Activated CD8-positive, alpha-beta T cell treated with anti-CD3 and anti-CD28 coated beads for 36 hours (primary cell): ENCODE results near the gene KIR2DL3. TPM values are rescaled to one million over a fixed set of nuclear protein-coding genes. Genes with fewer than 3 reads are reported as not detected.
"Not testable (repeated sequence)": the region's sequence is repeated elsewhere in the genome, so short reads cannot be mapped to it uniquely, and the experiment has no call there.

Experiments
- ATAC-seq: fragments of 200-7000 bp; cut with Tn5 transposase; one replicate; pipeline ENCODE4 v1.10.0; 2021; ENCODE audit warnings: mild to moderate bottlenecking, moderate library complexity
- CTCF ChIA-PET: fragments of 350-600 bp; sonication (Branson Sonifier 250); formaldehyde crosslinking; loops from one replicate; lab custom pipeline; 2021; ENCODE audit warnings: antibody characterized with exemption; lab: Charles Lee
- POLR2A ChIA-PET: fragments of 350-600 bp; sonication (Branson Sonifier 250); formaldehyde crosslinking; loops from one replicate; lab custom pipeline; 2021; ENCODE audit warnings: antibody characterized with exemption; lab: Charles Lee
- DNase-seq: peaks from one replicate; pipeline ENCODE4 v3.0.0-alpha.2; 2020
- H3K27ac Mint-ChIP-seq: one replicate; pipeline ENCODE4 v1.8.0; 2021; ENCODE audit warnings: mild to moderate bottlenecking, mixed read lengths
- H3K27me3 Mint-ChIP-seq: one replicate; pipeline ENCODE4 v1.8.0; 2021; ENCODE audit warnings: mixed read lengths
- H3K36me3 Mint-ChIP-seq: one replicate; pipeline ENCODE4 v1.8.0; 2021; ENCODE audit warnings: low read depth, mixed read lengths
- H3K4me1 Mint-ChIP-seq: one replicate; pipeline ENCODE4 v1.8.0; 2021; ENCODE audit warnings: low read depth, mixed read lengths
- H3K4me3 Mint-ChIP-seq: one replicate; pipeline ENCODE4 v1.8.0; 2021; ENCODE audit warnings: mild to moderate bottlenecking, moderate library complexity, mixed read lengths
- H3K9me3 Mint-ChIP-seq: one replicate; pipeline ENCODE4 v1.8.0; 2021; ENCODE audit warnings: mixed read lengths
- intact Hi-C: fragments of 100-400 bp; cut with micrococcal nuclease; formaldehyde crosslinking; loops from one replicate; pipeline ENCODE4 v1.10.0; 2022
- total RNA-seq, 2 experiments: library from RNA; stranded (reverse); gene quantifications; one replicate each; pipeline ENCODE4 v1.2.3, GENCODE V29; 2021

KIR2DL3 gene
- total RNA-seq, 2 experiments from 2014 or later: not detected

GRCh38 chr19:54770511-54770910 lies 32.2 kb downstream of the KIR2DL3 start:
- H3K27ac Mint-ChIP-seq, POLR2A ChIA-PET, DNase-seq, ATAC-seq, H3K27me3 Mint-ChIP-seq, H3K4me1 Mint-ChIP-seq, CTCF ChIA-PET, H3K4me3 Mint-ChIP-seq, intact Hi-C loops, H3K9me3 Mint-ChIP-seq, H3K36me3 Mint-ChIP-seq: not testable (repeated sequence)

GRCh38 chr19:54771018-54771960 lies 33.0 kb downstream of the KIR2DL3 start:
- H3K27ac Mint-ChIP-seq, H3K9me3 Mint-ChIP-seq, H3K4me3 Mint-ChIP-seq, ATAC-seq, H3K27me3 Mint-ChIP-seq, DNase-seq, POLR2A ChIA-PET, H3K4me1 Mint-ChIP-seq, intact Hi-C loops, CTCF ChIA-PET, H3K36me3 Mint-ChIP-seq: not testable (repeated sequence)

- H3K4me3 Mint-ChIP-seq, H3K36me3 Mint-ChIP-seq, DNase-seq, CTCF ChIA-PET, H3K27me3 Mint-ChIP-seq, POLR2A ChIA-PET, intact Hi-C loops, H3K9me3 Mint-ChIP-seq, H3K4me1 Mint-ChIP-seq, H3K27ac Mint-ChIP-seq, ATAC-seq: not testable (repeated sequence)
Observed at GRCh38 chr19:54772666-54773065, 34.4 kb downstream of the KIR2DL3 start.

GRCh38 chr19:54775095-54775815 lies 36.9 kb downstream of the KIR2DL3 start:
- CTCF ChIA-PET, H3K27me3 Mint-ChIP-seq, DNase-seq, H3K27ac Mint-ChIP-seq, ATAC-seq, H3K4me3 Mint-ChIP-seq, H3K36me3 Mint-ChIP-seq, POLR2A ChIA-PET, H3K4me1 Mint-ChIP-seq, H3K9me3 Mint-ChIP-seq, intact Hi-C loops: not testable (repeated sequence)

- H3K36me3 Mint-ChIP-seq, intact Hi-C loops, H3K4me1 Mint-ChIP-seq, POLR2A ChIA-PET, H3K27ac Mint-ChIP-seq, H3K9me3 Mint-ChIP-seq, H3K4me3 Mint-ChIP-seq, DNase-seq, CTCF ChIA-PET, ATAC-seq, H3K27me3 Mint-ChIP-seq: not testable (repeated sequence)
Observed at GRCh38 chr19:54775830-54776229, 37.5 kb downstream of the KIR2DL3 start.

- intact Hi-C loops, H3K9me3 Mint-ChIP-seq, ATAC-seq, CTCF ChIA-PET, H3K4me1 Mint-ChIP-seq, H3K4me3 Mint-ChIP-seq, DNase-seq, H3K27ac Mint-ChIP-seq, POLR2A ChIA-PET, H3K36me3 Mint-ChIP-seq, H3K27me3 Mint-ChIP-seq: not testable (repeated sequence)
Observed at GRCh38 chr19:54777851-54778250, 39.5 kb downstream of the KIR2DL3 start.

- CTCF ChIA-PET, intact Hi-C loops, H3K9me3 Mint-ChIP-seq, H3K27ac Mint-ChIP-seq, POLR2A ChIA-PET, H3K4me1 Mint-ChIP-seq, ATAC-seq, H3K4me3 Mint-ChIP-seq, H3K27me3 Mint-ChIP-seq, DNase-seq, H3K36me3 Mint-ChIP-seq: not testable (repeated sequence)
Observed at GRCh38 chr19:54778896-54779295, 40.6 kb downstream of the KIR2DL3 start.

- not testable (repeated sequence) for ATAC-seq
Observed at GRCh38 chr19:54782916-54783315, 44.6 kb downstream of the KIR2DL3 start.

GRCh38 chr19:54786091-54786723 lies 47.9 kb downstream of the KIR2DL3 start:
- CTCF ChIA-PET, H3K9me3 Mint-ChIP-seq, H3K36me3 Mint-ChIP-seq, POLR2A ChIA-PET, intact Hi-C loops, H3K27ac Mint-ChIP-seq, DNase-seq, ATAC-seq, H3K4me3 Mint-ChIP-seq, H3K4me1 Mint-ChIP-seq: not testable (repeated sequence)
- peaks cover 14% of the 10 kb centered on the region for H3K27me3 Mint-ChIP-seq

More at GRCh38 chr19:54782916-54783315, 44.6 kb downstream of the KIR2DL3 start:
- H3K4me1 Mint-ChIP-seq, H3K36me3 Mint-ChIP-seq, H3K9me3 Mint-ChIP-seq, POLR2A ChIA-PET, intact Hi-C loops, H3K4me3 Mint-ChIP-seq, DNase-seq, H3K27ac Mint-ChIP-seq, CTCF ChIA-PET: not testable (repeated sequence)
- H3K27me3 Mint-ChIP-seq: peaks cover 16% of the 10 kb centered on the region

- POLR2A ChIA-PET, H3K27ac Mint-ChIP-seq, H3K9me3 Mint-ChIP-seq, ATAC-seq, intact Hi-C loops, CTCF ChIA-PET, H3K4me3 Mint-ChIP-seq, DNase-seq, H3K36me3 Mint-ChIP-seq, H3K4me1 Mint-ChIP-seq: not testable (repeated sequence)
- peaks cover 12% of the 10 kb centered on the region for H3K27me3 Mint-ChIP-seq
Observed at GRCh38 chr19:54788154-54788553, 49.8 kb downstream of the KIR2DL3 start.
